NB4 (cell line): Measurements from ENCODE around the gene THSD4.

Source experiments
- DNase-seq: peaks from one replicate; pipeline ENCODE4 v3.0.0; 2010; ENCODE audit warnings: low read depth
- H3K4me3 ChIP-seq: one replicate; pipeline ENCODE4 v1.5.1; 2011; ENCODE audit warnings: mild to moderate bottlenecking, low read depth, low read length, moderate library complexity
- MAX ChIP-seq: IDR thresholded peaks from 2 replicates; pipeline ENCODE4 v1.6.1; 2011; ENCODE audit warnings: low read depth, low read length
- MYC ChIP-seq: IDR thresholded peaks from 2 replicates; pipeline ENCODE4 v1.6.1; 2011; ENCODE audit warnings: low read depth, low read length
- POLR2A ChIP-seq: IDR thresholded peaks from 2 replicates; pipeline ENCODE4 v1.6.1; 2011; ENCODE audit warnings: mild to moderate bottlenecking; ENCODE audit not compliant: insufficient read length; ENCODE audit errors: extremely low read depth
- TF ChIP-seq, protein P1 (sequence below): IDR thresholded peaks from one replicate; pipeline ENCODE4 v1.5.1; 2012; ENCODE audit warnings: low read depth, low read length

THSD4 gene

GRCh38 chr15:71756599-71757352, 641.5 kb downstream of the THSD4 start:
- no peak for DNase-seq
- no peak for TF ChIP-seq MYC
- no peak for TF ChIP-seq POLR2A
- TF ChIP-seq MAX, result no peak
- TF ChIP-seq, protein P1, sequence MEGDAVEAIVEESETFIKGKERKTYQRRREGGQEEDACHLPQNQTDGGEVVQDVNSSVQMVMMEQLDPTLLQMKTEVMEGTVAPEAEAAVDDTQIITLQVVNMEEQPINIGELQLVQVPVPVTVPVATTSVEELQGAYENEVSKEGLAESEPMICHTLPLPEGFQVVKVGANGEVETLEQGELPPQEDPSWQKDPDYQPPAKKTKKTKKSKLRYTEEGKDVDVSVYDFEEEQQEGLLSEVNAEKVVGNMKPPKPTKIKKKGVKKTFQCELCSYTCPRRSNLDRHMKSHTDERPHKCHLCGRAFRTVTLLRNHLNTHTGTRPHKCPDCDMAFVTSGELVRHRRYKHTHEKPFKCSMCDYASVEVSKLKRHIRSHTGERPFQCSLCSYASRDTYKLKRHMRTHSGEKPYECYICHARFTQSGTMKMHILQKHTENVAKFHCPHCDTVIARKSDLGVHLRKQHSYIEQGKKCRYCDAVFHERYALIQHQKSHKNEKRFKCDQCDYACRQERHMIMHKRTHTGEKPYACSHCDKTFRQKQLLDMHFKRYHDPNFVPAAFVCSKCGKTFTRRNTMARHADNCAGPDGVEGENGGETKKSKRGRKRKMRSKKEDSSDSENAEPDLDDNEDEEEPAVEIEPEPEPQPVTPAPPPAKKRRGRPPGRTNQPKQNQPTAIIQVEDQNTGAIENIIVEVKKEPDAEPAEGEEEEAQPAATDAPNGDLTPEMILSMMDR, result no peak
- no peak overlapping the region for H3K4me3 ChIP-seq

DNA sequence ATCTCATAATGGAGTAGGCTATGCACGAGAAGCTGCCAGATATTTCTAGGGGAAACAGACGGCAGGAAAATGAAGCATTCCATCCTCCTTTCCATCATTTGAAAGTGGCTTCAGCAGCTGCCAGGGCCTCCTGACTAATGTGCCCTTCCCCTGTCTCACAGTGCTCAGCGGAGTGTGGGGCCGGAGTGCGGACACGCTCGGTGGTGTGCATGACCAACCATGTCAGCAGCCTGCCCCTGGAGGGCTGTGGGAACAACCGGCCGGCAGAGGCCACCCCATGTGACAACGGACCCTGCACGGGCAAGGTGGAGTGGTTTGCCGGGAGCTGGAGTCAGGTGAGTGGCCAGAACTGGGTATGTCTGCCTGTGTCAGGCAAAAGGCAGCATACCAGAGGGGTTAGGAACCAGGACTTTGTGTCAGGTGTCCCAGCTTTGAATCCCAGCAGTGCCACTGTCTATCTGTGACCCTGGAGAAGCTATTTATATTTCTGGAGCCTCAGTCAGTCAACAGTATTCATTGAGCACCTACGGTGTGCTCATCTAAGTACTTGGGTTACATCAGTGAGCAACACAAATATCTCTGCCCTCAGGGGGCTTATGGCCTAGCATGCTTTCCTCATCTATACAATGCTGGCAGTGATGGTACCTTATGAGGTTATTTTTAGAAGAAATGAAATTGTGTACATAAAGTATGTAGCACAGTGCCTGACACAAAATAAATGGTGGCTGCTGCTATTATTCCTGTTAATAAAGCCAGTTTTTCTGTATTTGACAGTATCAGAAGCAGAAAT, 642.7 kb downstream of the THSD4 start:
- no peak overlapping the region for H3K4me3 ChIP-seq
- TF ChIP-seq, protein P1, result no peak
- TF ChIP-seq MYC (no peak), POLR2A (no peak), MAX (no peak)
- DNase-seq, result no peak

DNA sequence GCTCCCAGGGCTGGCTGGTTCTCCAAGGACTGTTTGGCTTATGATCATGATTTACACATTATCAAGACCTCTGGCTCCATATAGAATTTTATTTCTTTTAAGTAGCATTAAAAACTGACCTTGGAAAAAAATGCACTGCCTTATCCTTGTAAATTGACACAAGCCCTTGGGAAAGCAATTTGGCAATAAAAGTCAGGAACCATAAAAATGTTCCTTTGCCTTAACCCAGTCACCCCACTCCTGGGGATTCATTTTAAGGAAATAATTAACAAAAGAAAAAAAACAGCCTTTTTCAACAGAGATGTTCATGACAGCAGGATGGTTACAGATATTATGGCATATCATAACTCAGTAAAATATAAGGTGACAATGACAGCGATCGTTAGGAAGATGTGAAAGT, 643.4 kb downstream of the THSD4 start:
- no peak for DNase-seq
- TF ChIP-seq, protein P1, result no peak
- TF ChIP-seq POLR2A (no peak), MAX (no peak), MYC (no peak)
- no peak overlapping the region for H3K4me3 ChIP-seq

DNA sequence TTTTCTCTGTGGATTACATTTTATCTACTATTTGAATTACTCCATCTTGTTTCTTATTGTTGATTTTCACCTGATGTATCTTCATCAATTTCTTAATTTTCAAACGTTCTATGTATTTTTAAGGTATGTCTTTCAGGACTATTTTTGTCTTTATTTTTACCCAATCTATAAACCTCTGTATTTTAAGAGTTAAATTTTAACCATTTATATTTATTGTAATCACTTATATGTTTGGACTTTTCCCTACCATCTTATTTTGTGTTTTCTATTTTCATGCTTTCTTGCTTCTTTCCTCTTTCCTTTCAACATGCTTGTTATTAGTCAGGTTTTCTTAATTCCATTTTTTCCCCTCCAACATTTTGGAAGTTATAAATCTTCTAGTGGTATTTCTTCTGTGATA, 645.6 kb downstream of the THSD4 start:
- DNase-seq, result no peak
- TF ChIP-seq, protein P1, result no peak
- TF ChIP-seq POLR2A (no peak), MYC (no peak), MAX (no peak)
- no peak overlapping the region for H3K4me3 ChIP-seq

DNA sequence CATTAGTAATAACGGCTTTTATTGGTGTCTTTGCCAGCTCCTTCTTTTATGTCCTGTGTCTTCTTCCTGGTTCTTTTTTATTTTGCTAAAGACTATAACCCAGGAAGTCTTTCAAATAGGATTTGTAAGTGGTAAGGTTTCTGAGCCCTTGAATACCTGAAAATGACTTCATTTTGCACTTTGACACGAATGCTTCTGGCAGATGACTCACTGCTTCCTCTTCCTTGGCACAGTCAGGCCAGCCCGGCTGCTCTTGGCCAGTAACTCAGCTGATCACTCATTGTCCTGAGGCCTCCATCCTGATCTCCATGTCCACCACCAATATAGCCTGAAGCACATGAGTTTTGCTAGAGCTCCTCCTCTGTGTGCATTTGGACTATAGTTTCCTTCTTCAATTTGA, 646.4 kb downstream of the THSD4 start:
- H3K4me3 ChIP-seq, result no peak overlapping the region
- peak; percentile 11 for DNase-seq
- TF ChIP-seq MAX (no peak), POLR2A (no peak), MYC (no peak)
- TF ChIP-seq, protein P1, result no peak
